NCI-H345 treated with DMSO at 0.1 percent for 48 hours (cell line): Measurements from ENCODE around the gene INHBB.
A peak's percentile ranks its signal among the peaks of the same experiment; 100 is the strongest.
"Not testable (repeated sequence)": the region's sequence is repeated elsewhere in the genome, so short reads cannot be mapped to it uniquely, and the experiment has no call there.

Experiments
- DNase-seq: peaks from one replicate; lab custom pipeline; 2025; ENCODE audit not compliant: unreplicated experiment; lab: John Stamatoyannopoulos, UW

INHBB gene

DNA sequence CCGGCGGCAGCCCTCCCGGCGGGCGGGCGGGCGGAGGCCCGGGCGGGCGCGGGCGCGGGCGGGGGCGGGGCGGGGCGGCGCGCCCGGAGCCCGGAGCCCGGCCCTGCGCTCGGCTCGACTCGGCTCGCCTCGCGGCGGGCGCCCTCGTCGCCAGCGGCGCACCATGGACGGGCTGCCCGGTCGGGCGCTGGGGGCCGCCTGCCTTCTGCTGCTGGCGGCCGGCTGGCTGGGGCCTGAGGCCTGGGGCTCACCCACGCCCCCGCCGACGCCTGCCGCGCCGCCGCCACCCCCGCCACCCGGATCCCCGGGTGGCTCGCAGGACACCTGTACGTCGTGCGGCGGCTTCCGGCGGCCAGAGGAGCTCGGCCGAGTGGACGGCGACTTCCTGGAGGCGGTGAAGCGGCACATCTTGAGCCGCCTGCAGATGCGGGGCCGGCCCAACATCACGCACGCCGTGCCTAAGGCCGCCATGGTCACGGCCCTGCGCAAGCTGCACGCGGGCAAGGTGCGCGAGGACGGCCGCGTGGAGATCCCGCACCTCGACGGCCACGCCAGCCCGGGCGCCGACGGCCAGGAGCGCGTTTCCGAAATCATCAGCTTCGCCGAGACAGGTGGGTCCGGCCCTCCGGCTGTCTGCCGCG lies at the start of gene INHBB:
Gene INHBB (plus strand): TSS at position 111 of the 641 bp plus-strand sequence. CDS start 53 bp downstream, at position 164.
- DNase-seq = no peak

DNA sequence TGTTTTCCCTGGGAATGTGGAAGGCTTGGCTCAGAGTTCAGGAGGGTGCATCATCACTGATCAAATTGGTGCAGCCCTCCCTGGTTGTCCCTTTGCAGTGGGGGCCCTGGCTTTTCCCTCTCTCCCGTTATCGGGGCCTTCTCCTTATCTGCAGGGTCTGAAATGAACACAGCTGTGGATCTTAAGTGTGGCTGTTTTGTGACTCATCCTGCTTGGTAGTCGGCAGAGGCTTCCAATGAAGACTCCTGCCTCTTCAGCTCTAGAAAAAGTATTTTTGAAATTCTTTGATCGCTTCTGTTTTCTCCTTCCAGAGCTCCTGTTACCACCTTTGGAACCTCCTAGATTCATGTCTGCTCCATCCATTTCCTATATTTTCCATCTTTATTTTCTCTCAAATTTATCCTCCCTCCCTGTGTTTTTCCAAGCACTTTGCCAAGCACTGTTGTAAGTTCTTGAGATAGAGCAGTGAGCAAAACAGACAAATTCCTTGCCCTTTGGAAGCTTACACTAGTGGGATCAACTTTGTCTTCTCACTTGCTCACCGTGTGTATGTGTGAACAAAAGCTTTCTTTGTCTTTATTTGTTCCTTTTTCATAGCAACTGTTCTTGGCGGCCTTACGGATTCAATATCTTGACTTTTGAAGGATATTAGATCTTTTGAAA lies 47.6 kb upstream of the INHBB start:
- DNase-seq = no peak

GRCh38 chr2:120299004-120299403 lies 46.9 kb upstream of the INHBB start:
- no peak for DNase-seq

DNA sequence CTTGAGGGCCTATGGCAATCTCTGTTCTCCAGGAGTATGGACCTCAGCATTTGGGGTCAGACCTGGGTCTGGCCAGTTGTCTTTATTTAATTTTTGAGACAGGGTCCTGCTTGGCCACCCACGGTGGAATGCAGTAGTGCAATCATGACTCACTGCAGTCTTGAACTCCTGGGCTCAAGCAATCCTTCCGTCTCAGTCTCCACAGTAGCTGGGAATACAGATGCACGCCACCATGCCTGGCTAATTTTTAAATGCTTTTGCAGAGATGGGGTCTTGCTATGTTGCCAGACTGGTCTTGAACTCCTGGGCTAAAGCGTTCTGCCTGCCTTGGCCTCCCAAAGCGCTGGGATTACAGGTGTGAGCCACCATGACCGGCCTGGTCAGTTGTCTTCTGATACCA lies 46.4 kb upstream of the INHBB start:
- no peak for DNase-seq

DNA sequence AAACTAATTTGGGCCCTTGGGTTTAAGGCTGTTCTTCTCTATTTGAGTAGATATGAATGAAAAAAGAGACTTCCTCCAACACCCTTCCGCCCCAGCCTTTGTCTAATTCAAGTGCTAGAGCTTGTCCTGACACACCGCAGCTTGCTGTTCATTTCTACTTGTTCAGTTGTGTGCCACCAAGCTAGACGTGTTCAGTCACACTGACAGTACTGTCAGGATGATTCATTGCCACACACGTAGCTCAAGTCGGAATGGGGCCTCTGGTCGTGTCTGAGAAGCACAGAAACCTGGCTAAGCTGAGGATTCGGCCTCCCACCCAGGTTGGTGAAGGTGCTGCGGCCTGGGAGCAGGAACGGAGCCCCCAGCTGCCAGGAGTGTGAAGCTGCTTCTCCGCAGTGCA lies 45.6 kb upstream of the INHBB start:
- DNase-seq = no peak

DNA sequence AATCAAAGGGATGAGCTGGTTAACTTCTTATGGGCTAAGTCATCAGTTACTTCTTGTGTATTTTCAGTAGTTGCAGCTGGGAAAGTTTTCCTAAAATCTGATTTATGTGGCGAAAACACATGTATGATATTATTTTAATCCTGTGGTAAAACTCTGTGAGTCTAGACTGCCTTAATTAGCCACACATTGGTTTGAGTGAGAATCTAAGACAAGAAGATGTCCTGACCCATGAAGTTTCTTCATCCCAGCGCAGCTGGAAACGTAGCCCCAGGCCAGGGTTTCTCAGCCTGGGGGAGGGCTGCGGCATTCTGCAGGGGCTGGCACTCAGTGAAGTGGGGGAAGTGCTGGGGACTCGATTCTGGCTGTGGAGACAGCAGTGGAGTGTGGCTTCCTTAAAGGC lies 44.7 kb upstream of the INHBB start:
- no peak for DNase-seq

DNA sequence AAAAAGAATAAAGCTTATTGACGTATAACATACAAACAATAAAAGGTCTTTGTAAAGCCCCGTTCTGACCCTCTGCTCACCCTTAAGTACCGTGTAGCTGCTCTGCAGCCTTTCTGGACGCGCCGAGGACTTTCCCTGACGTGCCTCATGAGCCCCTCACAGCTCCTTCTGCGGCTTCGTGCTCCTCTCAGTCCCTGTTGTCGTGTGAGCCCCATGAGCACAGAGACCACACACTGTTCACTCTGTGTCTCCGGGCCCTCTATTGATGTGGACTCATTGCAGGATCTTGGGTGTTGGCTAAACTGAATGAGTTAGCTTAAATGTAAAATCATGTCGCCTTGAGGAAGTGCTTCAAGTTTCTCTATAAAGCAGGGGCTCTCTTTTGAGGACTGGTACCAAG lies 43.6 kb upstream of the INHBB start:
- no peak for DNase-seq

GRCh38 chr2:120303177-120303576 lies 42.8 kb upstream of the INHBB start:
- no peak for DNase-seq

DNA sequence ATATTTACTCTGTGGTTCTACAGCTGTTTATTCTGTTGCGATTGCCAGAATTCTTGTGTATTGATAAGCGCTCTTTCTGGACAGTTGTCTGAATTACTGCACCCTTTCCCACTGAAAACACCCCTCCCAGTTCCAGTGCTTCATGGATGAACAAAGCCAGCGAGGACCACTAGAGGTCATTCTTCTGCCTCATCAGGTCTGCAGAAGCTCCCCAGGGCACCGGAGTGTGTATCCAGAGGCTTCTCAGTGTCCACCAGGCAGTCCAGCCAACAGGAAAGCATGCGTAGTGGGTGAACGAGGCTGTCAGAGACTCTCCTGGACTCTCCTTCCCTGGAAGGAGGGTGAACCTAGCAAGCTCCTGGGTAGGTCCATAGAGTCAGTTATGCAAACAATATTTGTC lies 40.6 kb upstream of the INHBB start:
- no peak for DNase-seq

DNA sequence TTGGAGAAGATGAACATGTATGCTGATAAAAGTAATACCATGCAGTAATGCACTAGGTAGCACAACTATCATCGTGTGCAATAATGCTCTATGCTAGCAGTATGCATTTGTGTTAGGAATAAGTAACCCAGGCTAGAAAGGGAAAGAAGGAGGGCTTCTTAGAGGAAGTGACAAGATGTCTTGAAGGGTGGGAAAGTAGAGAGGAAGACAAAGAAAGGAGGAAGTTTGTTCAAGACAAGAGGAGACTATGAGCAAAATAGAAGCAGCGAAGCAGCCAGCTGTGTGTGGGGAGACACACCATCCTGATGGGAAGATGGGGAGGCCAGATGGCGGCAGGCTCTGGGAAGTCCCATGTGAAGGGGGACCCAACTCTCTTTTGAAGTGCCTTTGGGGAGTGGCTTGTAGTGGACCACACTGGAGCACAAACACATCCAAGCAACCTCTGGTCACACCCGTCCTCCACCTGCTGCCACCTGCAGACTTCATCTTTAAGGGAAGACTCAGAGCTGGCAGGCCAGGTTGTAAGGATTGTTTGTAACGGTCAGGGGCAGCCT lies 39.9 kb upstream of the INHBB start:
- DNase-seq = no peak

DNA sequence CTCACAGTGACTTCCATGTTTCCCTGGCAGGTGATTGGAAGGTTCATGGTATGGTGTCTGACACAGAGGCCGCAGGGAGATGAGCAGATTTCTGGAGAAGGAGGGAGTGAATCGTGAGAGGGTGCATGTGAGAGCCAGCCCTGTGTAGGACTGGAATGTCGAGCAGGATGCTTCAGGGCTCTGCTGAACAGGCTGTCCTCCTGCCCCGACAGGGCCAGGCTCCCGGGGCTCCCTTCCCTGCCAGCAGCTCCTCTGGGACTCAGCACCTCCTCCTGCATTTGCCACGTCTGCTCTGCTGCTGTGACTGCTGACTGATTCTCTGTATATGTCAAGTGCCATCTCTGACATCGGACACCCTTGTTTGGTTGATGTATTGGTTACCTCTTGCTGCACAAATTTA lies 38.5 kb upstream of the INHBB start:
- DNase-seq = no peak

DNA sequence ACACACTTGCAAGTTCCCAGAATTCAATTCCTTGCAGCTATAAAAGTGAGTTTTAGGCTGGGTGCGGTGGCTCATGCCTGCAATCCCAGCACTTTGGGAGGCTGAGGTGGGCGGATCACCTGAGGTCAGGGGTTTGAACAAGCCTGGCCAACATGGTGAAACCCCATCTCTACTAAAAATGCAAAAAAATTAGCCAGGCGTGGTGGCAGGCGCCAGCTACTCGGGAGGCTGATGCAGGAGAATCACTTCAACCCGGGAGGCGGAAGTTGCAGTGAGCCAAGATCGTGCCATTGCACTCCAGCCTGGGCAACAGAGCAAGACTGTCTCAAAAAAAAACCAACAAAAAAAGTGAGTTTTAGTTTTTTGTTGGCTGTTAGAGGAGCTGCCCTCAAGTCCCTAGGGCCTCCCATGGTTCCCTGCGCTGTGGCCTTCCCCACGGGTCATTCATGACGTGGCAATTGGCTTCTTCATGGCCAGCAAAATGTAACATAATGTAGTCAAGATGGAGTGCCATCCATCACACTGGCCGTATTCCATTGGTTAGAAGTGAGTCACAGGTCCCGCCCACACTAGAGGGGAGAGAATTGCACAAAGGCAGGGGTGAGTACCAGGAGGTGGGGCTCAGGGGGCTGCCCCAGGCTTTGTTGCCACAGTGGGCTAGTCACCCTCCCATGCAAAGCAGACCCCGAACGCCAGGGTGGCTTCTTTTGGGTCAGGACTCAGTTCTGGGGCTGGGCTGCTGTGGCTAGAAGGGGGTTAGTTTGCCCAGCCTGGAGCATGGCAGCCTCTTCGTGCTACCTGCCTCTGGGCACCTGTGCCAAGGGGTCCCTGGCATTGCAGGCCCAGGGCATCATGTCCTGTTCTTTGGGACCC lies 37.7 kb upstream of the INHBB start:
- no peak for DNase-seq

DNA sequence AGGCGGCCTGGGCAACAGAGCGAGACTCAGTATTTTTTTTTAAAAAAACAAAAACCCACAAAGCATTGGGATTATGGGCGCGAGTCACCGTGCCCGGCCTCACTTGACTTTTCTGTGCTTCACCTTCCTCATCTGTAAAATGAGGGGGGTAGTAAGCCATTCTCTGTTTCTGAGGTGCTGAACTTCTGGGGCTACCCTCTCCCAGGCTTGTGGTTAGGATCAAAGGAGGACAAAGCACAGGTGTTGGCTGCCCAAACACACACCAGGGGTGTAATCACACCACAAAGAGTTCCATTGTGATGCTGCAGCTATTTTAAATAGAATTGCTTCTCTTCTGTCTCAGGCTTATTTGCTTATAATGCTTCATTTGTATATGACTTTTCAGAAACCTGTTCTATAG lies 35.8 kb upstream of the INHBB start:
- no peak for DNase-seq

- not testable (repeated sequence) for DNase-seq
Observed at GRCh38 chr2:120310841-120311240, 35.1 kb upstream of the INHBB start.

DNA sequence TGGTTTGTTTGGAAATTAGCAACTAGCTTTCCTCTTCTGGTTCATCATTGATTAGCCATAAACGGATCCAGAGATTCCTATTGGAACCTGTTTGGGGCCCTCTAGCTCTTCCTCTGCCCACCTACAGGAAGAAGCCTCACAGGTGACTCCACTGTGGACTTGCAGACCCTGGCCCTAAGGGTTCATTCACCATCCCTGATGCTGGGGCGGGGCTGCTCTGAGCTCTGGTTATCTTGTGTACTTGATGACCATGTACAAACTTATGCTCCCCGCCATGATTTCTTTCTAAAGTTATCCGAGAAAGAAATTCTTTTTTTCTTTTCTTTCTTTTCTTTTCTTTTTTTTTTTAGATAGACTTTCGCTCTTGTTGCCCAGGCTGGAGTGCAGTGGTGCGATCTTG lies 33.9 kb upstream of the INHBB start:
- no peak for DNase-seq

DNA sequence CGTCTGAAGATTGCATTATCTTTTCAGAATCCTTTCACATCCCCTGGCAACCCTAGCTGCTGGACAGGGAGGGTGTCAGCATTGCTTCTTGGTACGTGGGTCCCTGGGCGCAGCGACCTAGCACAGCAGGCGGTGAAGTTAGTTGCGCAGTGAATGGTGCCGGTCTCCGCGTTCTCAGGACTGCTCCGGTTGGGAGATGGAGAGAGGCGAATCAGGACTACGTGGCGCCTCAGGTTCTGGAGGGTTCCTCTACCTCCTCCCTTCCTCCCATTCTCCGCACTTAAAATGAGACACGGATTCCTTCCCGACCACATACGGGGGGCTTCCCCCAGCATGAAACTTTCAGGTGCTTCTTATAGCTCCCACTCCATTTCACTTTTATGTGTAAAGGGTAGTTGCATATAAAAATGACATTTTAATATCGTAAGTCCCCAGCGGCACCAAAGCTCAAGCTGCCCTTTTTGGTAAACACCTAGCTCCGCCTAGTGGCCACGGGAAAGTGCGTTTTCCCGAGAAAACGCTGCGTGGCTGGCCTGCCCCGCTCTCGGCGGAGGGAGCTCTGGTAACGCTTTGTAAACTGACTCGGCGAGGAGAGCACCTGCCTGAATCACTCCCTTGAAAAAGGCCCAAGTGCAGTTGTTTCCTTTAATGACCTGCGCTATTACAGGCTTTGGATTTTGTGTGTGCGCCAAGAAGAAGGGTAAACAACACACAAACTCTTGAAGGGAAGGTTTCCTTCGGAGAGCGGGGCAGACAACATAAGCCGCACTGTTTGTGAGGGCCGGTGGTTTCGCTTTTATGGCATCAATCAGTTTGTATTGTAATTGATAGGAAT lies 32.9 kb upstream of the INHBB start:
- peak; percentile 71 for DNase-seq

DNA sequence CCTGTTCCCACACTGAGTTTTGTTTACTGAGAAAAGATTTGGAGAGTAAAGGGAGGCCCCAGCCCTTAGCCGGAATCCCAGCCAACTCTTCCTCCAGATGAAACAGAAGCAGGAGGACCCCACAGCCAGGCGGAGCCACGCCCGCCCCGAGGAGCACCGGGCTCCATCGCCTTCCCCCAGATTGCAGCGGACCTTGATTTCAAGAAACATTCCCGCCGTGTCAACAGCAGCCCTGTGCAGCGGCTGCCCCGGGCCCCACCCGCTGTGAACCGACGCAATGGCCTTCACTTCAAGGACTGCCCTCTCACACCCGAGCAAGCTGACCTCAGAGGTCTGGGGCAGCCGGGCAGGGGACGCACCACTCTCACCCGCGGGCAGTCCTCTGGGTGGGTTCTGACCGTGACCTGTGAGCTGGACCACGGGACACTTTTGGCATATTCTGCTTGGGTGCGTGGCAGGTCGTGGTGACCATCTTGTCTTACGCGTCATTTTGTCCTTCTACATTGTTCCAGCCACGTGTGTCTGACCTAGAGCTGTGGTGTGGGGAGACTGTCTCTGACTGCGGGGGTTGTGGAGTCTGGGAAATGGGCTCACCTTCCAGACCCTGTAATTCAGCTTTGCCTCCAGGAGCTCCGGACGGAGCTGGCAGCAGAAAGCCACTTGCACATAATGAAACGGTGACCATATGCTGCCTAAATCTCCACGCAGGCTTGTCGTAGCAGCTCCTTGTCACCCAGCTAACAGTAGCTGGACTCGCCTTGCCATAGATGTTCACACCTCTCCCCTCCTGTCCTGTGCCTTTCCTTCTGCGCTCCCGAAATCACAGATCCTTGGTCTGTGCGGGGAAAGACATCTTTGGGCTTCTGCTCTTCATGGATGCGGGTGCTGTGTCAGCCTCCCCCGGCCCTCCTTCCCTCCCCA lies 32.0 kb upstream of the INHBB start:
- DNase-seq = no peak

DNA sequence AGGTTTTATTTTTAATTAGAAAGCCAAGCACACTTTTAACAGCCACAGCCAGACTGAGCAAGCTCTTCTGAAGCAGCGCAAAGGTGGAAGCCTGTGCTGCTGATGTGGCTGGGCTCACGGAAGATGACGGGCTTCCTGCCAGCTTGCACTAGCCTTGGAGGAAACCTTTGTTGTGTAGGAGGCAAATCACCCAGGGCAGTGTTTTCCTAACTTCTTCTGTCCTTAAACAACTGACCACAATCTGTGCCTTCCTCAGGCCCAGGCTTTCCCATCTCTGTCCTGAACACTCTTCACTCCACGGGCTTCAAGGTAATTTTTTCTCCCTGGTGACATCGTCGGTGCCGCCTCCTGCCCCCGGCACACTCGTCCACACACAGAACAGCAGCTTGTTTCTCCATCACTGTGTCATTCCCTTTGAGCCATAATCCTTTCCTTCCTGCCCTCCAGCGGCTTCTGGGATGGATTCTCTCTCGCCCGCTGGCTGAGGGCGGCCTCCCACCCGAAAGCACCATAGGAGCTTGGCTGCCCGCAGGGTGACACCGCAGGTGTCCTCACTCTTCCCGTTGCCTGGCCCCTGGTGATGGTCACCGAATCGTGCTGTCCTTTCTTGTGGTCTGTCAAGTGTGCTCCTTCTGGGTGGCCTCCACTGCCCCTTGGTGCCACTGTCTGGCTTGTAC lies 31.1 kb upstream of the INHBB start:
- no peak for DNase-seq

DNA sequence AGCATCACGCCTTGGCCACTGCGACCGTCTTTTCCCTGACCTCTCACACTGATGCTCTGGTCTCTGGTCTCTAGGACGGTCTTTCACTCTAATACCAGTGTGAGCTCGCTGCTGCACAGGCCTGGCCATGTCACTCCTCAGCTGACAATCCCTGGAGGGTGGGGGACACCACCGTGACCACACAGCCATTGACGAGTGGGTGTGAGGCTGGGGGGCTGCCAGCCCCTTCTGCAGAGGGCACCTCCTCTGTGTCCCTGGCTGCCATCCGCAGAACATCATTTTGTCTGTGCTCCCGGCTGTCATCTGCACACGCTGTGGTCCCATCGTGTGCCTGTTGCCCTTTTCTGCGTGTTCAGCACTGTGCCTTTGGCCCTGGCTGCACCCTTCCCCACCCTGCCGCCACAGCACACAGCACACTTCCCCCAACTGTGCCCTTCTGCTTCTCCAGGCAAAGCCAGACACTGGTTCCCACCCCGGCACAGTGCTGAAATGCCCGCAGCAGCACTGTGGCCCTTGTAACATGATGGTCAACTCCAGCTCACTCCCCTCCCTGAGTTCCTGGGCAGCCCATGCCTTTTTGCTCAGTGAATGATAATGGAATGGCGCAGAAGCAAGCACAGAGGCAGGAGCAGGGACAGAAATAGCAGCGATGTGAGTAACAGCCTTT lies 30.4 kb upstream of the INHBB start:
- DNase-seq = no peak
